Colon (tissue), 2 donors: ENCODE data around the gene HPSE.
A peak's percentile ranks its signal among the peaks of the same experiment; 100 is the strongest.
"Not testable (repeated sequence)": the region's sequence is repeated elsewhere in the genome, so short reads cannot be mapped to it uniquely, and the experiment has no call there.

Experiments used
- FAIRE-seq: peaks from 2 replicates; lab custom pipeline; 2012; peaks lifted over from hg19 to GRCh38; lab: Jason Lieb, UNC
- donor health status: control.
- donor health status: control.

Gene HPSE

DNA sequence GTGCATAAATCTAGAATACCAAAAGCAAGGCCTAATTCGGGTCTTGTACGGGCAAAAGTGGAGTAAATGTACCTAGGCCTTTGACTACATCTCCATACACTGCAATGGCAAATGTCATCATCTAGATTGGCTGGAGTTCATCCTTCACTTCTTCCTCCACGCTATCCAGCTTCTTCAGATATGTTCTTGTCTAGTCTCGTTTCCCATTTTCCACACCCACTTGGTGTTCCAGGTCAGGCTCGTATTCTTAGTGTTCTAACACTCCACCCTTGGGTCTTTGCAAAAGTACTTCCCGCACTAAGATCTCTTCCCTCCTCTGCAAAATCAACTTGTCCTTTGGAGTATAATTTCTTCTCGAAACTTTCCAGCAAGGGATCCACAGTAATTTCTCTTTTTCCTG is 51.5 kb downstream of the HPSE start:
- FAIRE-seq: no peak

DNA sequence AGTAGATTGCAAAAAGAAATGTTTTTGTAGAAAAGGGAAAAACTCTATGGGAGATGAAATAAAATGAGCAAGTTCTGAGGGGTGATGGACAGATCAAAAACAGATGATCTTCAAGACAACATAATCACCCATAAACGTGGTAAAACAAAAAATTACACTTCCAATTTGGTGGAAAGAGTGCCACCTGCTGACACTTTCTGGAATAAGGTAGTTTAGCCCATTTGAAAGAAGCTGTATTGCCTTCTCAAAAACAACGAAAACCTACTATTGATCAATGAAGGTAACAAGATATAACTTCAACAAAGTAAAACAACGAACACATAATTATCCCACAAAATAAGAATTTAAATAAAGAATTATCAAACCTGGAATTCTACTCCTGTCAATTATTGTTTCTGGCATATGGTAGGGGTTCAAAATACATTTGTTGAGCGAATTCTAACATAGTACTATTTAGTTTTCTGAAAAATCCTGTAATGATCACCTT is 52.6 kb downstream of the HPSE start:
- no peak for FAIRE-seq

DNA sequence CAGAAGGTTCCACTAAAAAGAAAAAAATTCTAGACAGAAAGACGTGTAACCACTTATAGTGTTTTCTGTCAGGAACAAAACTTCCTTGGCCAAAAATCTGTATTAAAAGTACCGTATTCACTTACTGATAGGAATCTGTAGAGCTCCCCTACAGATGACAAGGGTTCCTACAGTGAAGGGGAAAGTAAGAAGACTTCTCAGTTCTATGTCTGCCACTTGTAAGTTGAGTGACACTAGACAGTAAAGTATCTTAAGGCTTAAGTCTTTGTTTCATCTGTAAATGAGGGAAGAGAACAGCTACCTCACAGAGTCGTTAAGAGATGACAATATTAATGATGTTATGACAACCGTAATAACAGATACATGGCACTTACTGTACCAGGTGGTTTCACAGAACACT is 53.3 kb downstream of the HPSE start:
- FAIRE-seq: no peak

DNA sequence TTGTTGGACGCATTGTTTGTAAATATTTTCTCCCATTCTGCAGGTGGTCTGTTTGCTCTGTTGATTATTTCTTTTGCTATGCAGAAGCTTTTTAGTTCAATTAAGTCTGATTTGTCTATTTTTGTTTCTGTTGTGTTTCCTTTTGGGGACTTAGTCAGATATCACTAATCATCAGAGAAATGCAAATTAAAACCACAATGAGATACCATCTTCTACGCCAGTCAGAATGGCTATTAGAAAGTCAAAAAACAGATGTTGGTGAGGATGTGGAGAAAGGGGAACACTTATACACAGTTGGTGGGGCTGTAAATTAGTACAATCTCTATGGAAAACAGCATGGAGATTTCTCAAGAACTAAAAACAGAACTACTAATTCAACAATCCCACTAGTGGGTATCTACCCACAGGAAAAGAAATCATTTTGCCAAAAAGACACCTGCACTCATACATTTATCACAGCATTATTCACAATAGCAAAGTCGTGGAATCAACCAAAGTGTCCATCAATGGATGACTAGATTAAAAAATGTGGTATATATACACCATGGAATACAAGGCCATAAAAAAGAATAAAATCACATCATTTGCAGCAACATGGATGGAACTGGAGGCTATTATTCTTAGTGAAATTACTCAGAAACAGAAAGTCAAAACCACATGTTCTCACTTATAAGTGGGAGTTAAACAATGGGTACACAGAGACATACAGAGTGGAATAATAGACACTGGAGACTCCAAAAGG is 58.2 kb downstream of the HPSE start:
- no peak for FAIRE-seq

DNA sequence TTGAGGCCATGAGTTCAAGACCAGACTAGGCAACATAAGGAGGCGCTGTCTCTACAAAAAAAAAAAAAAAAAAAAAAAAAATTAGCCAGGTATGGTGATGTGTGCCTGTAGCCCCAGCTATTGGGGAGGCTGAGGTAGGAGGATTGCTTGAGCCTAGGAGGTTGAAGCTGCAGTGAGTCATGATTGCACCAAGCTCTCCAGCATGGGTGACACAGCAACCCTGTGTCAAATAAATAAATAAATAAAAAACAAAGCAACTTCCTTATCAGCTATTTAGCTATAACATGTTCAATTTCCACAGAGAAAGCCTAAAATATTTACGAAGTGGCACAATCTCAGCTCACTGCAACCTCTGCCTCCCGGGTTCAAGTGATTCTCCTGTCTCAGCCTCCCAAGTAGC is 60.7 kb downstream of the HPSE start:
- not testable (repeated sequence) for FAIRE-seq

DNA sequence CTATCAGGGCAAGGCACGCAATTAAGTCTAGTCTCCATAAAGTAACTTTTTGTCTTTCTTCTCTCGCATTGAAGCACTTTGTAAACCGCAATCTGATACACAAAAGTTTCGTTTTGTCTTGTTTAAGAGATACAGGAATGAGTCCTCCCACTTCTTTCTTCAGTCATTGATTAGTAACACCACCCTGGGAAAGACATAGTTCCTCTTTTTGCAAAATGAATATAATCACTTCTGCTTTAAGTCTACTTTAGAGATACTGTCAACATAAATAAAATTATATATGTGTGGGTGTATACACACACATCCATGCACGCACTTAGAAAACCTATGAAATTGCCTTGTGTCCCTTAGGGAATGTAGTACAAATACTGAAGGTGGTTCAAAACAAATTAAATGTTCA is 61.7 kb downstream of the HPSE start:
- FAIRE-seq: no peak

DNA sequence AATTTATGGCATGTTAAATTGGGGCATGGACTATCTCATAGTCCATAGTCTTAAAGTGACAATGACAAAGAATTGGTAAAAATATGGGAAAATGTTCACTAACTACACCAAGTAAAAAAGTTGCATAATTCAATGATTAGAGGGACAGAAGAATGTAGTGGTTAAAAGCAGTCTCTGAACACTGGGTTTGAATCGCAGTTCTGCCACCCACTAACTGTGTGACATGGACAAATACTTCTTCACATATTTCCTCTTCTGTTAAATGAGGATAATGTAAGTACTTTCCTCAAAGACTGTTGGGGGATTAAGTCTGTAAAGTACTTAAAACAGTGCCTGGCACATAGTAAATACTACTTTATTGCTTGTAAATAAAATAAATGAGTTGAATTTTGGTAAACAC is 65.4 kb downstream of the HPSE start:
- no peak for FAIRE-seq

DNA sequence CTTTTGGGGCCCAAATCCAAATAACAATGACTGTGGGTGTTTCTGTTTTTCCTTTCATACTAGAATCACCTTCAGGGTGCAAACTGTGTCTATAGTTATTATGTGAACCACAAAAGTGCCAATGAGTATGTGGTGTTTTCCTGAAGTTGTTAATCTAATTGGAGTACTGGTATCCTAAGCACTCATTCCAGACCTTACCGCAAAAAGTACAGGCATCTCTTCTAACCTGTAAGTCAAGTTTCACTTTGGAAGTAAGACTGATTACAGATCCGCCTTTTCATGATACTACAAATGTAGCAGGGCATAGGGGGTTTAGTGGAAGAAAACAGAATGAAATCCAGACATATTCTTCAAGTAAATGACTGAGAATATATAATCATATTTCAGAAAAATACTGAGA is 66.2 kb downstream of the HPSE start:
- no peak for FAIRE-seq

DNA sequence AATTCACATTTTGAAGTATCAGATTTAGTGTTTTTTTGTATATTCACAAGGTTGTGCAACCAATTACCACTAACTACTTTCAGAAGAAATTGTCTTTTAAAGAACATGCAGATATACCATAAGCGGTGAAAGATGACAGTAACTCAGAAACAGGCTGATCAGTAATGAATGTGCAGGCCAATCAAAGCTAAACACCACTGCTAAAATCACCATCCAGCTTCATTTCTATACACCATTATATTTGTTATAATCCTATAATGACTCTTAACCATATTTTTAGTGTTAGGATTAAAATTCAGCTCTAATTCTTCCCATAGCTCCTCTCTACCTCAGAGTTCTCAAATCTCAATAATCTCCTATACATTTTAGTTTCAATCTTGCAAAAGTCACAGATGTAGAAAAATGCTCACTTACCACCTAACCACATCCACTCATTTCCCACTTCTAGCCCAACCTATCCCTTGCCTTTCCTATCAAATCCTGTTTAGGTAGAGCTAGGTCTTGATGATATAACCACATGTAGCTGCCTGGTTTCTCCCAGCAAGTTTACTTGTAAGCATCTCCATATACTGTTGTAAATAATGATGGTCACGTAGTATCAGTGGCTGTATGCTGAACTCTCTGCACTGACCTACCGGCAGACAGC is 66.7 kb downstream of the HPSE start:
- no peak for FAIRE-seq

DNA sequence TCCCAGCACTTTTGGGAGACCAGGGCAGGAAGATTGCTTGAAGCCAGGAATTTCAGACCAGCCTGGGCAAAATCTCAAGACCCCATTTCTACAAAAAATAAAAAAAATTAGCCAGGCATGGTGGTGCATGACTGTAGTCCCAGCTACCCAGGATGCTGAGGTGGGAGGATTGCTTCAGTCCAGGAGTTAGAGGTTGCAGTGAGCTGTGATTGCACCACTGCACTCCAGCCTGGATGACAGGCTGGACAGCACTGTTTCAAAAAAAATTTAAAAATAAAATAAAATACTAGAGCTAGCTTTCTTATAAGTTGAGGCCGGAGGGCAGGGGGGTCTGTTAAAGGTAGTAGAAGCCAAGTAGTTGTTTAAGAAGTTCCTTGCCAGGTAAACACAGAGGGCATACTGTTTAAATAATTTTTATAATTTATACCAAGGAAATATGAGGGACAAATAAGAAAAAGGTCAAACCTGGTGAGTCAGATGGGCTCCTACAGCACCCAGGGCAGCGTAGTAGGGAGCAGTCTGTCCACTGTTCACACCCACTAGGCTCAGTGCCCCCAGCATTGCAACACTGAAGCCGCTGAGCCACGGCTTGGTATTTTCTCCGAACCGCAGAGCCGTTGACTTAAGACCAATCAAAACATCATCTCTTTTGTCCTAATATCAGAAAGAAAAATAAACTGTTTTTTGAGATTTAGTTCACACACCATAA is 67.4 kb downstream of the HPSE start:
- FAIRE-seq: no peak

DNA sequence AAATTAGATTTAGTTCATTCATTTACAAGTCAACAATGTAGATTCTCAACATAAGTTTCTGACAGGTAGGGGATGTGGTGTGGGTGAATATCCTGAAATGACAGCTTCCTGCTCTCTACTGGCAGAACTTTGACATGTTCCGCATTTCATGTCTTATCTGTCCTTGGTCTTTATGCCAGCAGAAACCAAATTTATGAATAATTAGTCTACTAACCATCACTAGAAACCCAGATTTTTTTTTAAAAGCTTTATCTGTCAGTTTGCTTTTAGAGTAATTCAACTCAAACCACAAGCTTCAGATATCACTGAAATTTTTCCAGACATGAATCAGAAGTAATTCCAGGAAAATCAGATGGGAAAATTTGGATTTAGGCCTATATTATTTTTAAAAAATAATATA is 68.0 kb downstream of the HPSE start:
- no peak for FAIRE-seq

DNA sequence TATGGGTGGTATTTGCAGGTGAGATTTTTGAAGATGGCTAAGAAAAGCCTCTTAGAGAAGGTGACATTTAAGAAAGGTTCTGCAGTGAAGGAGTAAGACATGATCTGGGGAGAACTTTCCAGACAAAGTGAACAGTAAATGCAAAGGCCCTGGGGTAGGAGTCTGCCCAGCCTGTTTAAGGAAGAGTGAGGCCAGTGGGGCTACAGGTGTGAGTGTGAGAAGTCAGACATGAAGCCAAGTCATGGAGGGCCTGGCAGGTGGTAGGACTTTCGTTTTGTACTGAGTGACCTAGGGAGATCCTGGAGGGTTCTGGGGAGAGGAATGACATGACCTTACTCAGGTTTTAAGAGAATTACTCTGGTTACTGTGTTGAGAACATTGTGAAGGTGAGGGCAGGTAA is 71.5 kb downstream of the HPSE start:
- FAIRE-seq: no peak

DNA sequence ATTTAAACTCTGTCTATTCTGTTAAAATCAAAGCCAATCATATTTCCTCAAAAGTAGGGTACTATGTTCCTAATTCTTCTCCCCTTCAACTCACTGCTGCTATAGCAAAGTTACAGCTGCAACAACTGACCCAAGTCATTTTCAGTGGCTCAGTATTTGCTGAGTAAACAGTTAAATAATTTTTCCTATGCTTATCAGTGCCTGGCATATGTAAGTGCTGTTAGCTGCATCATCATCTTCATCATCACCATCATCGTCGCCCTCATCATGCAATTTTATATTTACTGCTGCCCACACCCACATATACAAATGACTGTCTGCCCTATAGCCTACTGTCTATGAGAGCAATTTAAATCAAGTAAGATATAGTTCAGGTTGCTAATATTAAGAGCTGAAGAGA is 72.0 kb downstream of the HPSE start:
- FAIRE-seq: no peak

DNA sequence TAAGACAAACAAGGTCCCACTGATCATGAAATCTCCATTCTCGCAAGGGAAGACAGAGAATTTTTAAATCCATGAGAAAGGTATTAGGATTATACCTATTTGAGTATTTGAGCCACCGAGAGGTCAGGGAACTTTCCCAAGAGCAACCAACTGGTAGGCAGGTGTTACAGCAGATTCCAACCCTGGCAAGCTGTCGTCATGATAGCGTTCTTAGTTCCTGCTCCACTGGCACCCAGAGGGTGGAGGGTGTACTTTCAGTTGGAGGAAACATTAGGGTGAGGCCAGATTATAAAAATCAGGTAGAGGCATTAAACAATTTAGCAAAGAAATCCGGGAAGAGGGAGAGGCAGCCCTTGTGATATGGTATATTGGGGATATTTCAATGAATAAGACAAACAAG is 73.3 kb downstream of the HPSE start:
- FAIRE-seq: no peak

DNA sequence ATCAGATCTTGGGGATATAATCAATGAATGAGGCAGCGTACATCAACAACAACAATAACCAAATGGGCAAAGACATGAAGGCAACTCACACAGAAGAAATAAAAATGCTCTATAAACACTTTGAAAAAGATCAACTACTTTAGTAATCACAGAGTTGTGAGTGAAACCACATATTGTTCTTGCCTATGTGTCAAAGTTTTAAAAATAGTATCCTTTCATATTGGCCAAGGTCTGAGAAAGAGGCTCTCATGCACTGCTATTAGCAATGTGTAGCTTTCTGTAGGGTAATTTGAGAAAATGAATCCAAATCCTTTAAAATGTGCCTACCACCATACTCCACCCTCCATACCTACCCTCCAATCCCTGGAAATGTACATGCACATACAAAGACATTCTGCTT is 75.1 kb downstream of the HPSE start:
- no peak for FAIRE-seq

DNA sequence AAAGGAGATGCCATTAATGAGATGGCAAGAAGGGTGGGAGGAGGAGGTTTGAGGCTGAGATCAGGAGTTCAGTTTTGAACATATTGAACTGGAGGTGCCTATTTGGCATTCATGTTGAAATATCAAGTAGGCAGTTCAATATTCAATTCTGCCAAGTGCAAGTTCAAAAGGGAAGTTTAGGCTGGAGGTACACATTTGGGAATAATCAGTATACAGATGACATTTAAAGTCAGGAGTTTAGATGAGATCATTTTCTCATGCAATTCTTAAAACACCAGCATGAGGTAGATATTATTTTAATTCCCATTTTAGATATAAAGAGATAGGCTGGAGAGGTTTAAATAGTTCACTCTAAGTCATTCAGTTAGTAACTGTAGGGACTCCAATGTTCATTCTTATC is 76.2 kb downstream of the HPSE start:
- FAIRE-seq: no peak

DNA sequence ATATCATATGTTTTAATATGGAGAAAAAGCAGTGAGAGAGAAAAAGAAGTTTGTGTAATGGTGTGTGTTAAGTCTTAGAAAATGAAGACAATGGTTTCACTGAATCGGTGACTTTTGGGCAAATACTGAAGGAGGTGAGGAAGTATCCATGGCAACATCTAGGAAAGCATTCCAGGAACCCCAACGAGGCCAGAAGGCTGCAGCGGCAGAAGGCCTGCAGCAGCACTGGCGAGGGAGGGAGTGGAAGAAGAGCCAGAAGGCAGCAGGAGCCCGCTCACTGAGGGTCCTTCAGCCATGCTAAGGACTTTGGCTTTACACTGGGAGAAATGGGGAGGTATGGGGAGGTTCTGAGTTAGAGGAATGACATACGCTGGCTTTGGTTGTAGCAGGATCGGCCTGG is 76.8 kb downstream of the HPSE start:
- FAIRE-seq: no peak

DNA sequence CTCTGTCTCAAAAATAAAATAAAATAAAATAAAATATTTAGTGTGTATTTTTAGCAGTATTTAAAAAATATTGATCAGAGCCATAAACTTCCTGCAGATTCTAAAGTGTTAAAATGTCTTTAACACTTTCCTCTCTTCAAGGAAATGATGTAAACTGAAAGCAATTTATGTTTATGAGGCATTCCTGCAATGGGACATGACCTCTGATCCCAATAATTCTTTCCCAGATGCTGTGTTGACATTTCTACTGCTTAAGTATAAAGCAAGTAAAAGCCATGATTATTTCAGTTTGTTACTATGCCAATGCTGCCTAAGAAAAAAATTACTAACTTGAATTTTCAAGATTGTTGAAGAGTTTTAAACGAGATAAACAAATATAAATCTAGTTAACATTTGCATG is 79.1 kb downstream of the HPSE start:
- peak; percentile 88 for FAIRE-seq

DNA sequence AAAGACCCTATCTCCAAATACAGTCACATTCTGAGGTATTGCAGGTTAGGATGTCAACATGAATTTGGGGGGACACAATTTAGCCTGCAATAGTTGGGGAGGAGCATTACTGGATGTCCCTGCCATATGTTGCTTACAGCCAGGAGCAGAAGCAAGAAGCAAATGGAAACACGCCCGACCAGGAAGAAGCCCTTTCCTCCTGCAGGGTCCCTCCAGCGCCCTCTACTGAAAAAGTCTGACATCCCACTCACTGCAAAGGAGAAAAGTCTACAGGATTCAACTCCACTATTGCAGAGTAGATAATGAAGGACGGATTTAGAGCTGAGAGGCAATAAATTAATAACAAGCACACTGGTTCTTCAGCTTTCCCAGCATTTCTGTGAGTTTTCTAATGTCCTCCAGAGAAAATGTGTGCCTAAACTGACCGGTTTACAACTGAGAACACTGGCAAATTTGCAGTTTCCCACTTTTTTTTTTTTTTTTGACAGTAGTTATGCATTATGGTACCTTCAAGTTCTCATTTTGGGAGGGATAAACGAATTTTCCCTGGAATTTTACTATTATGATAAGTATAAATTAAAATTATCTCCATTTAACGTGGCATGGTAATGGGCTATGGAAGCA is 81.8 kb downstream of the HPSE start:
- FAIRE-seq: no peak

DNA sequence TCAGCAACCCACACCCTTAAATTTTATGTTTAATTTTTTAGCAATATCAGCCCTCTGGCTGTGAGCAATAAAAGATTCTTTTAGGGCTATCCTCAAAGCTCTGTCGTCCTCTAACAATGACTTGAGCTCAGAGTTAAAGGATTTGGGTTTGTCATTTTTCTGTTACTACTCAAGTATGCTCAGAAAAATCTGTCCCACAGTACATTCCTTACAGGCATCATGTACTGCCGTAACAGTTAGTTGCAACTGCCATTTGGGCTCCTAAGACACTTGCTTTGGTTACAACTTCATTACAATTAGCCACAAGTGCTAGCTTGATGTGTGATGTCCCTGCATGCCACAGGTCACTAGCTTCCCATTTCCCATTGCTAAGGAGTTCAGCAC is 83.2 kb downstream of the HPSE start:
- FAIRE-seq: no peak

DNA sequence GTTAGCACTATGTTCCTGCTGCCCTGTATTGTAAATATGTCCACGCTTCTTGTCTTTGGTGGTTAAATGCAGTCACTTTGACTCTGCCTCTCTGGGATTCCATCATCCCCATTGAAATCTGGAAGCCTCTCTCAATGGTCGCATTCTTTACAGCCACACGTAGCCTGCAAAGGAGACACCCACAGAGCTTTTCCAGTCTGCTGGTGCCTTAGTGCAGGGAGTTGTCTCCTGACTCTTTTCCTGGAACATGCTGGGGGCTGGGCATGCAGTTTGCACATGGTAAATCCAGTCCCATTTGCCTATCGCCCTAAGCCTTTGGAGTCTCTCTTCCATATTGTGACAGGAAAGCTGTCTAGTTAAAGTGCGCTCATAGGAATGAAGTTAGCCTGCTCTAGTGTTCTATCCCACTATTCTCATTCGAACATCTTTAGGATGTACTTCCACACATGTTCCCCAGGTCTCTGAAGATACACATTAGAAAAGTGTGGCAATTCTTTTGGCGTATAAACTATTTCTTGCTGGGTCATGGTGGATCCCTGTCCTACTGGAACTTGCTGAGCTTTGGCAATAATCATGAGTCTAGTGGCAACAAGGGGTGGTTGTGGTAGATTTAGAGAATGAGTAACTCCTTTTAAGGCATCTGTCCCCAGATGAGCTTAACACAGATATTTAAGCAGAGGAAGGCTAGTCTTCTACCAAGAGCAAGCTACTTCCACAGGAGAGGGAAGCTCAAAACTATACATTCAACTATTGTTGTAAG is 83.8 kb downstream of the HPSE start:
- no peak for FAIRE-seq

DNA sequence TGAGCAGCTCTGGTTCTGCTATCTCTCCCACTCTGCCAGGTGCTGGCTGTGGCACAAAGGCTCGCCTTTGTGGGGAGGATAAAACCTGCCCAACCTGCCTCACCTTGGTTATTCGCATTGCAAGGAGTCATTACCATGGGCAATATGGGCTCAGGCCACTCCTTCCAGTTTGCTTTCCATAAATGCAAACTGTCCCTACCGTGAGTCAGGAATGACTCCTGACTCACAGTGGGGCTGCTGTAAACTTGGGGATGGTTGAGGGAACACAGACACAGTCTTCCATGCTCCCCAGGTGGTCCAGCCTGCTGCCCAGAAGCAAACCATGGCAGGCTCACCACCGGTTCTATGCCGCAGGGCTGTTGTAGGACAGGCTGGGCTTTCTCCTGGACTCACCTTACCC is 86.2 kb downstream of the HPSE start:
- FAIRE-seq: no peak
